ENCODE results near the gene CFHR5. TPM values are rescaled to one million over a fixed set of nuclear protein-coding genes. Genes with fewer than 3 reads are reported as not detected.
"Not testable (repeated sequence)": the region's sequence is repeated elsewhere in the genome, so short reads cannot be mapped to it uniquely, and the experiment has no call there.

CFHR5 gene
- total RNA-seq: not detected
- long read RNA-seq: 0 reads

GRCh38 chr1:196977278-196977677 is at the start of gene CFHR5:
TSS of gene CFHR5 (plus strand) at chr1:196977556. CDS start at chr1:196977665, 109 bp downstream.
- Histone ChIP-seq H3K4me3 (no peak within 1 kb of the TSS), H3K27ac (replicated peaks) (no peak within 1 kb of the TSS), H3K9me3 (replicated peaks) (no peaks in the 10 kb centered on the region), H3K4me1 (no peaks in the 10 kb centered on the region), H3K27me3 (ENCODE audit: low read depth) (no peaks in the 10 kb centered on the region), H3K36me3 (no peaks in the 10 kb centered on the region)
- TF ChIP-seq CTCF (IDR thresholded peaks at IDR 0.05; ENCODE audit: borderline replicate concordance): no peak
- no peak for DNase-seq
- intact Hi-C loops (cut with micrococcal nuclease): no loop called here

- H3K4me3 ChIP-seq; H3K4me1 ChIP-seq; H3K27ac ChIP-seq (replicated peaks); H3K27me3 ChIP-seq (ENCODE audit: low read depth); H3K36me3 ChIP-seq; H3K9me3 ChIP-seq (replicated peaks); intact Hi-C loops (cut with micrococcal nuclease); DNase-seq: not testable (repeated sequence)
Measured at GRCh38 chr1:196932853-196933252, 44.5 kb upstream of the CFHR5 start.

GRCh38 chr1:196933531-196934189 is 43.7 kb upstream of the CFHR5 start:
- Histone ChIP-seq H3K27me3 (ENCODE audit: low read depth) (no peaks in the 10 kb centered on the region), H3K4me3 (no peak overlapping the region), H3K9me3 (replicated peaks) (no peaks in the 10 kb centered on the region), H3K4me1 (no peaks in the 10 kb centered on the region), H3K27ac (replicated peaks) (no peak overlapping the region), H3K36me3 (no peaks in the 10 kb centered on the region)
- TF ChIP-seq CTCF (IDR thresholded peaks at IDR 0.05; ENCODE audit: borderline replicate concordance): no peak
- no peak for DNase-seq
- intact Hi-C loops (cut with micrococcal nuclease): no loop called here

- H3K36me3 ChIP-seq; intact Hi-C loops (cut with micrococcal nuclease); H3K9me3 ChIP-seq (replicated peaks); H3K4me3 ChIP-seq; H3K4me1 ChIP-seq; H3K27ac ChIP-seq (replicated peaks); DNase-seq; H3K27me3 ChIP-seq (ENCODE audit: low read depth): not testable (repeated sequence)
Measured at GRCh38 chr1:196941474-196941873, 35.9 kb upstream of the CFHR5 start.

GRCh38 chr1:196943568-196943967 is 33.8 kb upstream of the CFHR5 start, which contains the start of gene CFHR2:
TSS of gene CFHR2 (plus strand) at chr1:196943738. CDS start at chr1:196943881, 143 bp downstream.
- intact Hi-C loops (cut with micrococcal nuclease); H3K9me3 ChIP-seq (replicated peaks); DNase-seq: not testable (repeated sequence)

GRCh38 chr1:196951711-196952394 is 25.5 kb upstream of the CFHR5 start:
- Histone ChIP-seq H3K27me3 (ENCODE audit: low read depth) (no peaks in the 10 kb centered on the region), H3K4me1 (no peaks in the 10 kb centered on the region), H3K9me3 (replicated peaks) (no peaks in the 10 kb centered on the region), H3K4me3 (no peak overlapping the region), H3K36me3 (no peaks in the 10 kb centered on the region), H3K27ac (replicated peaks) (no peak overlapping the region)
- intact Hi-C loops (cut with micrococcal nuclease): no loop called here
- TF ChIP-seq CTCF (IDR thresholded peaks at IDR 0.05; ENCODE audit: borderline replicate concordance): no peak
- no peak for DNase-seq

More at GRCh38 chr1:196943568-196943967, 33.8 kb upstream of the CFHR5 start, which contains the start of gene CFHR2:
- H3K4me1 ChIP-seq; H3K36me3 ChIP-seq; H3K4me3 ChIP-seq; H3K27me3 ChIP-seq (ENCODE audit: low read depth); H3K27ac ChIP-seq (replicated peaks): not testable (repeated sequence)

- intact Hi-C loops (cut with micrococcal nuclease): no loop called here
Measured at GRCh38 chr1:196954778-196955177, 22.6 kb upstream of the CFHR5 start.

More at GRCh38 chr1:196954778-196955177, 22.6 kb upstream of the CFHR5 start:
- no peak overlapping the region for H3K27ac ChIP-seq (replicated peaks)
- H3K4me1 ChIP-seq: no peaks in the 10 kb centered on the region
- H3K27me3 ChIP-seq (ENCODE audit: low read depth): no peaks in the 10 kb centered on the region
- TF ChIP-seq CTCF (IDR thresholded peaks at IDR 0.05; ENCODE audit: borderline replicate concordance): no peak
- H3K9me3 ChIP-seq (replicated peaks): no peaks in the 10 kb centered on the region
- no peaks in the 10 kb centered on the region for H3K36me3 ChIP-seq
- no peak overlapping the region for H3K4me3 ChIP-seq
- no peak for DNase-seq
